HCT116 (cell line): ENCODE data around the gene ROR2. TPM values are rescaled to one million over a fixed set of nuclear protein-coding genes. Genes with fewer than 3 reads are reported as not detected.

Experiments
- ATAC-seq: fragments of 200-7000 bp; cut with Tn5 transposase; 2 replicates; pipeline ENCODE4 v1.9.1; 2020; ENCODE audit warnings: mild to moderate bottlenecking, moderate library complexity
- BruUV-seq: library from RNA; stranded (reverse); fragments of 400-500 nt; replicated peaks from 2 replicates; lab custom pipeline; 2021; lab: Mats Ljungman, UMichigan
- CTCF ChIA-PET: fragments of 300-600 bp; sonication (Branson Sonifier 250); formaldehyde crosslinking; loops from one replicate; lab custom pipeline; 2021; ENCODE audit warnings: antibody characterized with exemption; lab: Charles Lee
- POLR2A ChIA-PET: fragments of 300-600, 350-600 bp; sonication (Branson Sonifier 250); formaldehyde crosslinking; loops from one replicate; lab custom pipeline; 2021; ENCODE audit warnings: antibody characterized with exemption; lab: Charles Lee
- RAD21 ChIA-PET, 2 experiments: fragments of 300-600 bp; sonication (Branson Sonifier 250); formaldehyde crosslinking; loops; one replicate each; lab custom pipeline; 2023; ENCODE audit warnings: low total read pairs in 2 of 2; ENCODE audit not compliant: uncharacterized antibody in 2 of 2, unreplicated experiment in 2 of 2, low non-redundant PET in 1 of 2; lab: Charles Lee
- DNase-seq: peaks from one replicate; pipeline ENCODE4 v3.0.0-alpha.2; 2010; ENCODE audit warnings: low read depth, low spot score
- H2AFZ ChIP-seq: fragments of 200-600 bp; shearing (Covaris generic), sonication (generic); 2 replicates; pipeline ENCODE4 v1.6.1; 2017; ENCODE audit warnings: low read depth, mixed run types, mixed read lengths, antibody characterized with exemption, low read length; ENCODE audit not compliant: poor library complexity, severe bottlenecking
- H3K27ac ChIP-seq: 2 replicates; pipeline ENCODE4 v1.5.1; 2012; ENCODE audit warnings: low read depth, low read length
- H3K27me3 ChIP-seq: fragments of 200-600 bp; sonication (generic); 2 replicates; pipeline ENCODE4 v1.6.1; 2016; ENCODE audit warnings: mixed run types, low read length, mixed read lengths; ENCODE audit not compliant: insufficient read depth
- H3K36me3 ChIP-seq, 2 experiments: fragments of 200-500 bp in 1 of 2; fragments of 200-600 bp in 1 of 2; sonication (Bioruptor generic) in 1 of 2; sonication (generic) in 1 of 2; 2 replicates each; pipeline versions ENCODE4 v1.5.1 to v1.6.1; 2014 to 2016; ENCODE audit warnings: low read length in 2 of 2, inconsistent platforms in 1 of 2, mixed read lengths in 1 of 2, mixed run types in 1 of 2; ENCODE audit not compliant: insufficient read depth in 2 of 2, control insufficient read depth in 1 of 2
- H3K4me1 ChIP-seq, 2 experiments: fragments of 200-600 bp in 1 of 2; sonication (generic) in 1 of 2; 2 replicates each; pipeline versions ENCODE4 v1.5.1 to v1.6.1; 2012 to 2017; ENCODE audit warnings: low read length in 2 of 2, inconsistent platforms in 1 of 2, mild to moderate bottlenecking in 1 of 2, mixed read lengths in 1 of 2, mixed run types in 1 of 2, moderate library complexity in 1 of 2; ENCODE audit not compliant: insufficient read depth in 2 of 2, control insufficient read depth in 1 of 2
- H3K4me2 ChIP-seq: fragments of 200-600 bp; sonication (generic); 2 replicates; pipeline ENCODE4 v1.6.1; 2017; ENCODE audit warnings: mixed run types, low read length, mixed read lengths
- H3K4me3 ChIP-seq, 2 experiments: fragments of 200-600 bp in 1 of 2; sonication (generic) in 1 of 2; replicated peaks in 1 of 2; 2 replicates each; pipeline ENCODE4 v1.5.1; 2011 to 2016; ENCODE audit warnings: low read length in 2 of 2, control low read depth in 1 of 2, low read depth in 1 of 2, mild to moderate bottlenecking in 1 of 2, mixed read lengths in 1 of 2, mixed run types in 1 of 2
- H3K79me2 ChIP-seq: fragments of 200-600 bp; sonication (generic); 2 replicates; pipeline ENCODE4 v1.6.1; 2017; ENCODE audit warnings: mild to moderate bottlenecking, mixed run types, low read length, moderate library complexity, mixed read lengths; ENCODE audit not compliant: insufficient read depth
- H3K9ac ChIP-seq: fragments of 200-600 bp; sonication (generic); 2 replicates; pipeline ENCODE4 v1.6.1; 2016; ENCODE audit warnings: low read length, mixed read lengths
- H3K9me2 ChIP-seq: fragments of 200-600 bp; sonication (generic), shearing (Covaris generic); 2 replicates; pipeline ENCODE4 v1.6.1; 2017; ENCODE audit warnings: mixed run types, mild to moderate bottlenecking, moderate library complexity; ENCODE audit not compliant: insufficient read depth
- H3K9me3 ChIP-seq, 2 experiments: fragments of 200-500 bp in 1 of 2; fragments of 200-600 bp in 1 of 2; sonication (Bioruptor generic) in 1 of 2; sonication (generic) in 1 of 2; 2 replicates each; pipeline ENCODE4 v1.6.1; 2014 to 2017; ENCODE audit warnings: low read length in 2 of 2, mixed read lengths in 2 of 2, inconsistent platforms in 1 of 2, low read depth in 1 of 2, mild to moderate bottlenecking in 1 of 2, mixed run types in 1 of 2, moderate library complexity in 1 of 2; ENCODE audit not compliant: control insufficient read depth in 1 of 2, insufficient read depth in 1 of 2
- H4K20me1 ChIP-seq: fragments of 200-600 bp; sonication (generic), shearing (Covaris generic); 2 replicates; pipeline ENCODE4 v1.6.1; 2017; ENCODE audit warnings: mixed run types, mild to moderate bottlenecking, moderate library complexity; ENCODE audit not compliant: insufficient read depth
- ATF3 ChIP-seq: IDR thresholded peaks from 2 replicates; pipeline ENCODE4 v1.6.1; 2012
- CBX3 ChIP-seq: IDR thresholded peaks from 2 replicates; pipeline ENCODE4 v1.6.1; 2012; ENCODE audit warnings: low read depth
- ELF1 ChIP-seq: IDR thresholded peaks from 2 replicates; pipeline ENCODE4 v1.6.1; 2012; ENCODE audit warnings: low read depth, borderline replicate concordance
- EZH2phosphoT487 ChIP-seq: fragments of 200-600 bp; IDR thresholded peaks from 2 replicates; pipeline ENCODE4 v1.6.1; 2018; ENCODE audit warnings: antibody characterized with exemption, borderline replicate concordance
- JUND ChIP-seq: IDR thresholded peaks from 2 replicates; pipeline ENCODE4 v1.6.1; 2012
- POLR2A ChIP-seq: IDR thresholded peaks from 2 replicates; pipeline ENCODE4 v1.7.0; 2011; ENCODE audit warnings: borderline replicate concordance; ENCODE audit not compliant: insufficient read depth, insufficient read length; ENCODE audit errors: extremely low read depth
- POLR2AphosphoS5 ChIP-seq: IDR thresholded peaks from 2 replicates; pipeline ENCODE4 v1.6.1; 2011; ENCODE audit warnings: mild to moderate bottlenecking, low read depth, low read length, moderate library complexity
- RAD21 ChIP-seq: IDR thresholded peaks from 2 replicates; pipeline ENCODE4 v1.6.1; 2012; ENCODE audit warnings: low read depth, mild to moderate bottlenecking
- REST ChIP-seq: IDR thresholded peaks from 2 replicates; pipeline ENCODE4 v1.6.1; 2012; ENCODE audit warnings: low read depth
- ZBTB33 ChIP-seq: IDR thresholded peaks from 2 replicates; pipeline ENCODE4 v1.6.1; 2011; ENCODE audit warnings: mild to moderate bottlenecking, low read length, moderate library complexity; ENCODE audit not compliant: insufficient replicate concordance; ENCODE audit errors: extremely low read depth
- ZNF274 ChIP-seq: fragments of 200-500 bp; sonication (Bioruptor generic); IDR thresholded peaks from 2 replicates; pipeline ENCODE4 v1.6.1; 2014; ENCODE audit warnings: mild to moderate bottlenecking, low read depth, low read length, inconsistent platforms
- intact Hi-C: fragments of 100-400 bp; cut with micrococcal nuclease; formaldehyde crosslinking; loops from 2 replicates; pipeline ENCODE4 v1.10.0; 2022
- total RNA-seq: library from RNA; stranded (reverse); gene quantifications from one replicate; pipeline ENCODE4 v1.2.1, GENCODE V29; 2021; ENCODE audit not compliant: unreplicated experiment

The ROR2 gene
- total RNA-seq, 1 experiment from 2014 or later: 15.7 TPM

GRCh38 chr9:91884696-91885687, 65.0 kb downstream of the ROR2 start:
- Histone ChIP-seq H3K9me3 (no peaks in the 10 kb centered on the region), H3K9me2 (no peaks in the 10 kb centered on the region), H3K79me2 (no peaks in the 10 kb centered on the region), H3K4me1 (no peaks in the 10 kb centered on the region), H3K36me3 (0 out of 4 replicates have a peak, but pooled peaks cover 0 to 3% of the 10 kb centered on the region in 2 experiments), H3K27ac (no peak overlapping the region), H2AFZ (no peak overlapping the region), H3K4me3 (no peak overlapping the region), H3K27me3 (no peaks in the 10 kb centered on the region), H4K20me1 (no peaks in the 10 kb centered on the region), H3K9ac (no peak overlapping the region), H3K4me2 (no peak overlapping the region)
- RAD21 ChIA-PET: no interaction called here
- CTCF ChIA-PET: no interaction called here
- no TSS peak for BruUV-seq
- no peak for TF ChIP-seq REST
- no peak for TF ChIP-seq RAD21
- TF ChIP-seq ZBTB33: no peak
- TF ChIP-seq EZH2phosphoT487: no peak
- TF ChIP-seq POLR2AphosphoS5: no peak
- TF ChIP-seq POLR2A: no peak
- no peak for TF ChIP-seq ELF1
- TF ChIP-seq CBX3: no peak
- no peak for TF ChIP-seq ATF3
- TF ChIP-seq JUND: no peak
- no peak for TF ChIP-seq ZNF274
- POLR2A ChIA-PET: no interaction called here
- ATAC-seq (no peak), DNase-seq (no peak)
- intact Hi-C loops: no loop called here
